Lower lobe of right lung (tissue), 2 donors: ENCODE measurements around the gene ZNF540. TPM values are rescaled to one million over a fixed set of nuclear protein-coding genes. Genes with fewer than 3 reads are reported as not detected.
"Not testable (repeated sequence)": the region's sequence is repeated elsewhere in the genome, so short reads cannot be mapped to it uniquely, and the experiment has no call there.

Source experiments
- ATAC-seq, 2 donors: fragments of 200-7000 bp; cut with Tn5 transposase; one replicate each; pipeline ENCODE4 v1.9.1; 2020 to 2022; ENCODE audit warnings: mild to moderate bottlenecking in 2 of 2, moderate library complexity in 2 of 2
- DNase-seq: peaks from one replicate; pipeline ENCODE4 v3.0.0-alpha.2; 2020
- H3K27ac ChIP-seq: fragments of 200-600 bp; one replicate; pipeline ENCODE4 v1.8.0; 2022
- H3K27me3 ChIP-seq: fragments of 200-600 bp; one replicate; pipeline ENCODE4 v1.8.0; 2022; ENCODE audit warnings: low read depth
- H3K36me3 ChIP-seq: fragments of 200-600 bp; one replicate; pipeline ENCODE4 v1.8.0; 2022; ENCODE audit warnings: mild to moderate bottlenecking
- H3K4me1 ChIP-seq: fragments of 200-600 bp; one replicate; pipeline ENCODE4 v1.8.0; 2022
- H3K4me3 ChIP-seq: fragments of 200-600 bp; one replicate; pipeline ENCODE4 v1.8.0; 2022; ENCODE audit warnings: mild to moderate bottlenecking
- H3K9me3 ChIP-seq: fragments of 200-600 bp; one replicate; pipeline ENCODE4 v1.8.0; 2022
- CTCF ChIP-seq: fragments of 200-600 bp; IDR thresholded peaks from one replicate; pipeline ENCODE4 v1.8.0; 2022; ENCODE audit warnings: antibody characterized with exemption, mild to moderate bottlenecking
- intact Hi-C: fragments of 100-400 bp; cut with DNase I; formaldehyde crosslinking; loops from one replicate; pipeline ENCODE4 v1.11.0; 2022
- total RNA-seq: library from RNA; stranded (reverse); fragmentation: NEBNext Ultra II Directional; extraction: Animal tissue kit (Norgen Biotek cat#: 25700); gene quantifications from one replicate; pipeline ENCODE4 v1.2.1, GENCODE V29; 2021
- donor health status: DM: no; HTN: yes; CAD: no; lungs with severe emphysema.

ZNF540 gene
- total RNA-seq, 1 donor from 2014 or later = 4.6 TPM

DNA sequence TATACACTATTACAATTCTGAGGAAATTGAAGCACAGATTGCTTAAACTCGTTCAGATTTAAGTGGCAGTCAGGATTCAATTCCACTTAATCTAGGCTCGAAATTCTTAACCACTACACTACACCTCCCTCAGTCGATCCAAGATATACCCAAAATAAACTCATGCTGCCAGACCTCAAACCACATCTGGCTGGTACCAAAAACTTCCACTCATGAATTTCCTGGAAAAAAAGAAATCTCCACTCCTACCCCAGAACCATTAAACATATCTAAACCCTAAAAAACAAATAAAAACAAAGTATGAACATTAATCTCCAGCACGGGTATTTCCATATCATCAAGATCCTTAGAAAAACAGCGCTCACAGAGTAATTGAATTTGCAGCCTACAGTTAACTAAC, 59.4 kb downstream of the ZNF540 start:
- Histone ChIP-seq H3K27me3 (no peaks in the 10 kb centered on the region), H3K27ac (peak overlapping the region; percentile 82), H3K9me3 (no peaks in the 10 kb centered on the region), H3K4me3 (peak overlapping the region; percentile 77), H3K4me1 (peaks cover 23% of the 10 kb centered on the region), H3K36me3 (no peaks in the 10 kb centered on the region)
- DNase-seq (no peak), ATAC-seq (no peak)
- no peak for TF ChIP-seq CTCF
- intact Hi-C loops = no loop called here

DNA sequence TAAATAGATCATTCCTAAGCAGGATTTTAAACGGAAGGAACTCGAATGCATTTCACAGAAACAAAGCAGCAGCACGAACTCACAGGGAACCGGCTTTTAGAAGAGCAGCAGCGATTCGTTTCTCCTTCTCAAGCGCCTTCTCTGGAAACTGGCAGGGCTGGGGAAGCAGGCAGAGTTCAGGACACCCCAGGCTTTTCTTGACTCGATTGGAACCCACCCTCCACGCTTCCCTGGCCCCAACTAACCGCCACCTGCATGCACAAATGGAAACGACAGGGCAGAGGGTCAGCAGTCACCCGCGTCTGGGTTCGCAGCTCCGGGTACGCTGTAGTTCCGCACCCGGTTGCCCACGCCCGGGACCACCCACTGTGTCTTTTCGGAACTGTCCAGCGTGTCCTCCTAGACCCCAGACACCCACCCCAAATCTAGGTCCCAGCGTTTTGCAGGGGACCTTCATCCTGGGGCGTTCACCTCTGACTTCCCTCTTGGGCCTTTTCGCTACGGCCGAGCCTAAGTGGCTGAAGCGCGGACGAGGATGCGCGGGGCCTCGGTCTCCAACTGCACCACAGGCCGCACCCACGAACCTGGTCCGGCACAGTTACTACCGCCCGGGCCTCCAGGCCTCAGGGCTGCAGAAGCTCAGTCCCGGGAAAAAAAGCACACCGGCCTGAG, 60.1 kb downstream of the ZNF540 start:
- ATAC-seq = peak; percentile 73 to 80
- intact Hi-C loops = no loop called here
- no peak for TF ChIP-seq CTCF
- Histone ChIP-seq H3K27ac (peak overlapping the region; percentile 82), H3K4me1 (peaks cover 23% of the 10 kb centered on the region), H3K4me3 (peak overlapping the region; percentile 77), H3K36me3 (no peaks in the 10 kb centered on the region), H3K27me3 (no peaks in the 10 kb centered on the region), H3K9me3 (no peaks in the 10 kb centered on the region)
- DNase-seq = peak; percentile 65

DNA sequence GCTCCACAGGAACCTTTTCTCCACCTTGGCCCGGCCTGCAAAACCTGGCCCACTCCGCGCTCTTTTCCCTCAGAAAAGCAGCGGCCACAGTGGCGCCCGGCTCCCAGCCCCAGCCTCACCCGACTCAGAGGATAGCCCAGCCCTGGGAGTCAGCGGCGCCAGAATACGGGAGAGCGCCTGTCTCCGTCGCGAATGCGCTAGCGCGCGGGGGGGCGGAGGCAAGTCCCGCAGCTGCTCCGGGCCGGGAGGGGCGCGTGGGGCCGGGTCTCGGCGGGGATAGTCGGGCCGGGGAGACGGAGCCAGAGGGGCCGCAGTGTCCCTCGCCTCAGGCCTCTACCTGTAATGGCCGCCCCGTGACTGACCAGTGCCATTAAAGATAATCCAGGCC, 60.6 kb downstream of the ZNF540 start, which contains the start of gene ZFP30:
Gene ZFP30 (minus strand): TSS at position 165 of the 388 bp plus-strand sequence. CDS start 7,643 bp downstream, outside the sequence.
- Histone ChIP-seq H3K27me3 (no peaks in the 10 kb centered on the region), H3K36me3 (no peaks in the 10 kb centered on the region), H3K27ac (peak within 1 kb of the TSS; percentile 82), H3K4me1 (peaks cover 23% of the 10 kb centered on the region), H3K9me3 (no peaks in the 10 kb centered on the region), H3K4me3 (peak within 1 kb of the TSS; percentile 77)
- TF ChIP-seq CTCF = no peak
- ATAC-seq = peak; percentile 97 to 98
- peak; percentile 91 for DNase-seq
- intact Hi-C loops = no loop called here

DNA sequence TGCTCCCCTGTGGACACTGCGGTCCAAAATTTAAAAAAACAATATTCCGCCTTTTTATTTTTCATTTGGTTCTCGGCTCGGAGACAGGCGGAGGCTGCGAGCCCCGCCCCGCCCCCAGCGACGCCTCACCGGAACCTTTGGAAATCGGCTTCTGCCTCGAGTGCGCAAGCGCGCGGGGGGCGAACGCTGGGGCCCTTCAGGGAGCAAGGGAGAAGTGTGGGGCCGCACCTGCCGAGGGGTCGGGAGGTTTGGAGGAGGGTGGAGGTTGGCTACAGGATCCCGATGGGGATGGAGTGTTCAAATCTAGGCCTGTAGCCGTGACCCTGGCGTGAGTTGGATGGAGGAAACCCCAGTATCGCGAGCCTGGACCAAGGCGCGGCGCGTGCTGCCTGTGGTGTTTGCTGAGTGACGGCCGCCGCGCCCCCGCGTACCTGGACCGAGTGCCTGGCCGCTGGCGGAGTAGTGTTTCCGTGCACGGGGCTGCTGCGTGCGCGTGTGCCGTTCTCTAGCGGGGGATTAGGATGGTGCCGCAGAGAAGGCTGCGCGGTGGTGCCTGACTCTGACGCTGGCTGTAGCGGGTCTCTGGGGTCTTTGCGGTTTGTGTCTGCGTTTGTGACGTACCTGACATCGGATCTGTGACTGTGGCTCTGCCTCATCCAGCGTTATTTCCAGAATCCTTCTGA, 61.2 kb downstream of the ZNF540 start:
- H3K27me3 ChIP-seq = no peaks in the 10 kb centered on the region
- peak overlapping the region; percentile 82 for H3K27ac ChIP-seq
- ATAC-seq (peak; percentile 93), DNase-seq (peak; percentile 90)
- TF ChIP-seq CTCF = no peak
- H3K36me3 ChIP-seq = no peaks in the 10 kb centered on the region
- peaks cover 3% of the 10 kb centered on the region for H3K9me3 ChIP-seq
- H3K4me3 ChIP-seq = peak overlapping the region; percentile 77
- intact Hi-C loops = no loop called here
- peaks cover 23% of the 10 kb centered on the region for H3K4me1 ChIP-seq

GRCh38 chr19:37657157-37657556, 62.5 kb downstream of the ZNF540 start:
- DNase-seq, ATAC-seq, H3K27ac ChIP-seq, H3K4me3 ChIP-seq, H3K27me3 ChIP-seq, intact Hi-C loops, H3K36me3 ChIP-seq: not testable (repeated sequence)
- Histone ChIP-seq H3K4me1 (peaks cover 23% of the 10 kb centered on the region), H3K9me3 (peaks cover 12% of the 10 kb centered on the region)

Other genes with a start within 250 kb of the ZNF540 start
- 4.9 TPM for gene ZNF527, start 223.8 kb upstream of the ZNF540 start, total RNA-seq
- gene ZNF569, start 127.4 kb upstream of the ZNF540 start, total RNA-seq = 5.5 TPM
- 5.8 TPM for gene ZNF570, start 125.5 kb upstream of the ZNF540 start, total RNA-seq
- 2.0 TPM for gene ZNF793, start 87.9 kb upstream of the ZNF540 start, total RNA-seq
- 4.8 TPM for gene ZNF571, start 84 bp upstream of the ZNF540 start, total RNA-seq
- gene ZFP30, start 60.6 kb downstream of the ZNF540 start, total RNA-seq = 11.2 TPM
- 6.7 TPM for gene ZNF607, start 124.9 kb downstream of the ZNF540 start, total RNA-seq
- gene ZNF573, start 184.7 kb downstream of the ZNF540 start, total RNA-seq = 9.7 TPM